ENCODE measurements around the gene SLC10A7. TPM values are rescaled to one million over a fixed set of nuclear protein-coding genes. Genes with fewer than 3 reads are reported as not detected.

The SLC10A7 gene
- polyA plus RNA-seq, 1 donor (not counting 4 experiments of a cell fraction or from before 2014, with no cell fraction given) = 12.7 TPM

DNA sequence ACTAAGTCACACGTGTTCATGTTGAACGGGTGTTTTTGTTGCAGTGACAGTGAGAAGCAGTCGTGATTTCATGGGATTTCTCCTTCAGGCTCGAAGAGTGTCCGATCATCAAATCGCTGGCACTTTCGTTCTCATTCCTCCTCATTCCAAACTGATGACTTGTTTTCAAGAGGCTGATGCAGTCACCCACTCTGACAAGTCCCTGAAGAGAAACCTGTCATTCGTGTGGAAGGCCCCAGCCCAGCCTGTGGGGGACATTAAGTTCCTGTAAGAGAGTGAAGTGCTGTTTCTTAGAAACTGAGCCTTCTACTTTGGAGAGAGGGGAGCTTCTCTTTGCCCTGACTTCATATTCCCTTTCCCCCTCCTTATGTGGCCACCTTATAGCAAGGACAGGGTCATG, 299.4 kb downstream of the SLC10A7 start:
- H3K4me3 ChIP-seq (ENCODE audit: control insufficient read depth in 2 of 3, extremely low read depth in 1 of 3, insufficient read depth in 2 of 3, low read depth in 1 of 3, low read length in 3 of 3) = no peak overlapping the region
- H3K27me3 ChIP-seq (ENCODE audit: control insufficient read depth, extremely low read depth, insufficient read depth, low read length) = no peaks in the 10 kb centered on the region
- H3K4me1 ChIP-seq (ENCODE audit: control insufficient read depth, extremely low read depth, insufficient read depth, low read length) = no peaks in the 10 kb centered on the region
- H3K9ac ChIP-seq (ENCODE audit: control insufficient read depth, extremely low read depth, insufficient read depth, low read length) = no peak overlapping the region
- no peaks in the 10 kb centered on the region for H4K20me1 ChIP-seq (ENCODE audit: control insufficient read depth, extremely low read depth, insufficient read depth, low read length)
- dilution Hi-C loops (cut with MboI; ENCODE audit: extremely low pct_ligation_motif_present, low sequenced_read_pairs) = no loop called here
- no peaks in the 10 kb centered on the region for H3K9me1 ChIP-seq (ENCODE audit: control insufficient read depth, extremely low read depth, insufficient read depth, low read length)
- H2AFZ ChIP-seq (ENCODE audit: control insufficient read depth, low read length) = no peak overlapping the region
- no peak for TF ChIP-seq CTCF (optimal IDR thresholded peaks at IDR 0.05 in 1 of 3, IDR thresholded peaks at IDR 0.05 in 1 of 3, conservative IDR thresholded peaks at IDR 0.05 in 1 of 3; ENCODE audit: extremely low read depth in 1 of 3, insufficient read depth in 2 of 3, low read length in 3 of 3)
- TF ChIP-seq EZH2 (IDR thresholded peaks at IDR 0.05; ENCODE audit: low read length) = no peak
- H3K27ac ChIP-seq (ENCODE audit: control insufficient read depth, insufficient read depth, low read length) = no peak overlapping the region
- no peaks in the 10 kb centered on the region for H3K9me3 ChIP-seq (ENCODE audit: control insufficient read depth, low read depth, low read length)
- no peaks in the 10 kb centered on the region for H3K36me3 ChIP-seq (ENCODE audit: control insufficient read depth in 2 of 2, extremely low read depth in 1 of 2, insufficient read depth in 2 of 2, low read length in 2 of 2)
- no peaks in the 10 kb centered on the region for H3K79me2 ChIP-seq (ENCODE audit: control insufficient read depth, insufficient read depth, low read length)
- FAIRE-seq = peak; percentile 34
- no peak for DNase-seq (ENCODE audit: low read depth, low spot score)
- H3K4me2 ChIP-seq (ENCODE audit: control insufficient read depth, extremely low read depth, insufficient read depth, low read depth, low read length) = peak overlapping the region; percentile 12

DNA sequence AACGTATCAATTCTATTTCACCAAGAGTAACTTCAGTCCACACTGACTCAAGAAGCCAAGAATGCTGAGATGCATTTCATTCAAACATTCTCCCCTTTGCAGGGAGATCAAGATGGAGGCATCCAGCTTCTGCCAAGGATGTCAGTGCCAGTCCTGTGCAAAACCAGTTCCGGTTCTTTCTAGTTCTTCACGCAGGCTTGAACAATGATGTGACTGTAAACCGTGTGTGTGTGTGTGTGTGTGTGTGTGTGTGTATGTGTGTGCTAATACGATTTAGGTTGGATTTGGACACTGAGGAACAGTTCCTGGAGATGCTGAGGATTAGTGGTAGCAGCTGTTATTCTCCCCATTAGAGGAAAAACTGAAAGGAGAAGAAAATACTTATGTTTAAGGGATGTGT, 307.5 kb downstream of the SLC10A7 start, which contains the start of gene REELD1:
Gene REELD1 (plus strand): TSS at position 301 of the 400 bp plus-strand sequence. CDS start 2,415 bp downstream, outside the sequence.
- no peaks in the 10 kb centered on the region for H3K4me1 ChIP-seq (ENCODE audit: control insufficient read depth, extremely low read depth, insufficient read depth, low read length)
- no peaks in the 10 kb centered on the region for H3K79me2 ChIP-seq (ENCODE audit: control insufficient read depth, insufficient read depth, low read length)
- H3K27me3 ChIP-seq (ENCODE audit: control insufficient read depth, extremely low read depth, insufficient read depth, low read length) = no peaks in the 10 kb centered on the region
- DNase-seq (ENCODE audit: low read depth, low spot score) (no peak), FAIRE-seq (no peak)
- no peak within 1 kb of the TSS for H2AFZ ChIP-seq (ENCODE audit: control insufficient read depth, low read length)
- no peaks in the 10 kb centered on the region for H3K9me1 ChIP-seq (ENCODE audit: control insufficient read depth, extremely low read depth, insufficient read depth, low read length)
- H4K20me1 ChIP-seq (ENCODE audit: control insufficient read depth, extremely low read depth, insufficient read depth, low read length) = no peaks in the 10 kb centered on the region
- TF ChIP-seq CTCF (optimal IDR thresholded peaks at IDR 0.05 in 1 of 3, IDR thresholded peaks at IDR 0.05 in 1 of 3, conservative IDR thresholded peaks at IDR 0.05 in 1 of 3; ENCODE audit: extremely low read depth in 1 of 3, insufficient read depth in 2 of 3, low read length in 3 of 3) = no peak
- TF ChIP-seq EZH2 (IDR thresholded peaks at IDR 0.05; ENCODE audit: low read length) = no peak
- no peak within 1 kb of the TSS for H3K4me3 ChIP-seq (ENCODE audit: control insufficient read depth in 2 of 3, extremely low read depth in 1 of 3, insufficient read depth in 2 of 3, low read depth in 1 of 3, low read length in 3 of 3)
- no peak within 1 kb of the TSS for H3K4me2 ChIP-seq (ENCODE audit: control insufficient read depth, extremely low read depth, insufficient read depth, low read depth, low read length)
- H3K9me3 ChIP-seq (ENCODE audit: control insufficient read depth, low read depth, low read length) = no peaks in the 10 kb centered on the region
- H3K9ac ChIP-seq (ENCODE audit: control insufficient read depth, extremely low read depth, insufficient read depth, low read length) = no peak within 1 kb of the TSS
- no peak within 1 kb of the TSS for H3K27ac ChIP-seq (ENCODE audit: control insufficient read depth, insufficient read depth, low read length)
- dilution Hi-C loops (cut with MboI; ENCODE audit: extremely low pct_ligation_motif_present, low sequenced_read_pairs) = no loop called here
- H3K36me3 ChIP-seq (ENCODE audit: control insufficient read depth in 2 of 2, extremely low read depth in 1 of 2, insufficient read depth in 2 of 2, low read length in 2 of 2) = no peaks in the 10 kb centered on the region

All from keratinocyte (primary cell).